Esophagus (tissue), 2 donors: Measurements from ENCODE around the gene MORC3. TPM values are rescaled to one million over a fixed set of nuclear protein-coding genes. Genes with fewer than 3 reads are reported as not detected.
"Not testable (repeated sequence)": the region's sequence is repeated elsewhere in the genome, so short reads cannot be mapped to it uniquely, and the experiment has no call there.

ENCODE experiments used
- H3K27ac ChIP-seq, 2 donors: one replicate each; pipeline ENCODE4 v1.5.1; 2013; ENCODE audit warnings: low read depth in 2 of 2, mild to moderate bottlenecking in 2 of 2, inconsistent platforms in 1 of 2, low read length in 1 of 2, moderate library complexity in 1 of 2
- H3K27me3 ChIP-seq, 2 donors: one replicate each; pipeline ENCODE4 v1.6.1; 2013; ENCODE audit warnings: low read length in 2 of 2, control low read depth in 1 of 2, mild to moderate bottlenecking in 1 of 2; ENCODE audit not compliant: insufficient read depth in 2 of 2, control insufficient read depth in 1 of 2
- H3K36me3 ChIP-seq, 2 donors: one replicate each; pipeline ENCODE4 v1.6.1; 2013; ENCODE audit warnings: low read length in 1 of 2; ENCODE audit not compliant: control insufficient read depth in 2 of 2, insufficient read depth in 2 of 2
- H3K4me1 ChIP-seq, 2 donors: one replicate each; pipeline ENCODE4 v1.6.1; 2013; ENCODE audit warnings: low read length in 1 of 2; ENCODE audit not compliant: control insufficient read depth in 2 of 2, insufficient read depth in 2 of 2
- H3K4me3 ChIP-seq, 2 donors: one replicate each; pipeline ENCODE4 v1.5.1; 2013; ENCODE audit warnings: low read length in 2 of 2, mild to moderate bottlenecking in 2 of 2, low read depth in 1 of 2, moderate library complexity in 1 of 2
- H3K9me3 ChIP-seq, 2 donors: one replicate each; pipeline ENCODE4 v1.6.1; 2013; ENCODE audit warnings: mild to moderate bottlenecking in 2 of 2, low read depth in 1 of 2, low read length in 1 of 2, moderate library complexity in 1 of 2; ENCODE audit not compliant: control insufficient read depth in 2 of 2, insufficient read depth in 1 of 2
- WGBS, 2 donors: extraction: QIAGEN DNeasy Blood & Tissue Kit; methylation state at CpG; one replicate each; pipeline ENCODE4 v1.1.7; 2013; 5-methylcytosine and 5-hydroxymethylcytosine counted together
- polyA plus RNA-seq, 2 donors: library from polyadenylated mRNA; stranded (reverse); fragments of 200-250 nt; gene quantifications; one replicate each; pipeline ENCODE4 v1.2.3, GENCODE V29; 2013
- donor health status: healthy with polysubstance abuse.
- donor health status: Bipolar disorder and iron deficiency.

MORC3 gene
- polyA plus RNA-seq, 2 donors: 13.1 to 18.6 TPM

DNA sequence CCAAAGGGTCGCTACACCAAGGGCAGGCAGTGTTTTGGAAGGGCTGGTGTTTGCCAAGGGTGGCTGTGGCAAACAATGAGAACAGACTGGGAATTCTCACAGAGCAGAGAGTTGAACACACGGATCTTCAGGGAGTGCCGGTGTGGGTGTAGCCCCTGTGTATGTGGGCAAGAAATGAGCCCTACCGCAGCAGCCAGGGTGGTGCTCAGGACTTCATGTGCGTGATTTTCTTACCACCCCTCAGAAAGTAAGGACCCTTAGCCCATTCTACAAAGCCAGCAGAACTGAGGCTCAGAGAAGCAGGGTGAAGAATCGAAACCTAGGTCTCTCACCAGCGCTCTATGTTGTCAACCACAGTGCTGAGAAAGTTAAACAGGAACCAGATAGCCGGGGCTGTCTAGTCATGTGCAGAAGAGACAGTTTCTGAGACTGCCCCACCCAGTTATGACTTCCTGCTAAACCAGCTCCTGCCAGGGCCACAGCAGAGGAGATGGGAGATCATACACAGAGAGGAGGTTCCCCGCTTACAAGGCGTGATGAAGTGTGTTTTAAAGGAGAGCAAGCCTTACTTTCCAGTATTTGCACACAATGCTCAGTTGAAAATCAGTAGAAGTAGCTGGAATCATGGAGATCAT lies 21.9 kb upstream of the MORC3 start:
- Histone ChIP-seq H3K4me1 (peaks cover 0 to 2% of the 10 kb centered on the region in 2 donors), H3K27ac (peak overlapping the region; percentile 96 to 97), H3K27me3 (no peaks in the 10 kb centered on the region), H3K4me3 (peak overlapping the region; percentile 42 to 45), H3K9me3 (no peaks in the 10 kb centered on the region), H3K36me3 (peaks cover 0 to 2% of the 10 kb centered on the region in 2 donors)
- 21 to 26% methylated on average over 10 of the region's 10 CpGs for WGBS, 2 donors

GRCh38 chr21:36306872-36307534 lies 13.0 kb upstream of the MORC3 start:
- Histone ChIP-seq H3K9me3 (no peaks in the 10 kb centered on the region), H3K4me3 (no peak overlapping the region), H3K27ac (no peak overlapping the region), H3K4me1 (no peaks in the 10 kb centered on the region), H3K36me3 (no peaks in the 10 kb centered on the region), H3K27me3 (no peaks in the 10 kb centered on the region)
- 91 to 94% methylated on average over 6 of the region's 6 CpGs for WGBS, 2 donors

- Histone ChIP-seq H3K27me3 (no peaks in the 10 kb centered on the region), H3K27ac (no peak overlapping the region), H3K36me3 (no peaks in the 10 kb centered on the region), H3K4me3 (no peak overlapping the region), H3K4me1 (no peaks in the 10 kb centered on the region), H3K9me3 (no peaks in the 10 kb centered on the region)
- 75 to 89% methylated on average over 7 of the region's 7 CpGs for WGBS, 2 donors
These were observed 10.0 kb upstream of the MORC3 start for GRCh38 chr21:36310016-36310415.

DNA sequence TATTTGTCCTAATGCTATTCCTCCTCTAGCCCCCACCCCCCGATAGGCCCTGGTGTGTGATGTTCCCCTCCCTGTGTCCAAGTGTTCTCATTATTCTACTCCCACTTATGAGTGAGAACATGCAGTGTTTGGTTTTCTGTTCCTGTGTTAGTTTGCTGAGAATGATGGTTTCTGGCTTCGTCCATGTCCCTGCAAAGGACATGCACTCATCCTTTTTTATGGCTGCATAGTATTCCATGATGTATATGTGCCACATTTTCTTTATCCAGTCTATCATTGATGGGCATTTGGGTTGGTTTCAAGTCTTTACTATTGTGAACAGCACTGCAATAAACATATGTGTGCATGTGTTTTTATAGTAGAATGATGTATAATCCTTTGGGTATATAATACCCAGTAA lies 6.6 kb upstream of the MORC3 start:
- not testable (repeated sequence) for H3K36me3 ChIP-seq, H3K27ac ChIP-seq, H3K4me1 ChIP-seq, H3K4me3 ChIP-seq, H3K27me3 ChIP-seq, H3K9me3 ChIP-seq
- WGBS, 2 donors: 95 to 100% methylated on average over 2 of the region's 2 CpGs

DNA sequence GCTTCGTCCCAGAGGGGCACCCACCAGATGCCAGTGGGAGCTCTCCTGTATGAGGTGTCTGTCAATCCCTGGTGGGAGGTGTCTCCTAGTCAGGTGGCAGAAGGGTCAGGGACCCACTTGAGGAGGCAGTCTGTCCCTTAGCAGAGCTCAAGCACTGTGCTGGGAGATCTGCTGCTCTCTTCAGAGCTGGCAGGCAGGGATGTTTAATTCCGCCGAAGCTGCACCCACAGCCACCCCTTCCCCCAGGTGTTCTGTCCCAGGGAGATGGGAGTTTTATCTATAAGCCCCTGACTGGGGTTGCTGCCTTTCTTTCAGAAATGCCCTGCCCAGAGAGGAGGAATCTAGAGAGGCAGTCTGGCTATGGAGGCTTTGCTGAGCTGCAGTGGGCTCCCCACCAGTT lies 4.0 kb upstream of the MORC3 start:
- H3K36me3 ChIP-seq, H3K9me3 ChIP-seq, H3K27ac ChIP-seq, H3K4me3 ChIP-seq, H3K27me3 ChIP-seq, H3K4me1 ChIP-seq: not testable (repeated sequence)
- 95 to 98% methylated on average over 3 of the region's 3 CpGs for WGBS, 2 donors

GRCh38 chr21:36316872-36317484 lies 3.0 kb upstream of the MORC3 start:
- Histone ChIP-seq H3K9me3 (no peaks in the 10 kb centered on the region), H3K4me3 (no peak overlapping the region), H3K36me3 (no peaks in the 10 kb centered on the region), H3K27me3 (no peaks in the 10 kb centered on the region), H3K4me1 (peaks cover 0 to 4% of the 10 kb centered on the region in 2 donors), H3K27ac (no peak overlapping the region)
- WGBS, 2 donors: 86 to 90% methylated on average over 14 of the region's 14 CpGs

- not testable (repeated sequence) for H3K4me1 ChIP-seq, H3K27me3 ChIP-seq, H3K9me3 ChIP-seq, H3K36me3 ChIP-seq
- 30 to 33% methylated on average over 17 of the region's 17 CpGs for WGBS, 2 donors
- Histone ChIP-seq H3K27ac (peak overlapping the region; percentile 95 to 99), H3K4me3 (peak overlapping the region in 1 of 2 donors; percentile 32)
These were observed 611 bp upstream of the MORC3 start for GRCh38 chr21:36319406-36319766.

DNA sequence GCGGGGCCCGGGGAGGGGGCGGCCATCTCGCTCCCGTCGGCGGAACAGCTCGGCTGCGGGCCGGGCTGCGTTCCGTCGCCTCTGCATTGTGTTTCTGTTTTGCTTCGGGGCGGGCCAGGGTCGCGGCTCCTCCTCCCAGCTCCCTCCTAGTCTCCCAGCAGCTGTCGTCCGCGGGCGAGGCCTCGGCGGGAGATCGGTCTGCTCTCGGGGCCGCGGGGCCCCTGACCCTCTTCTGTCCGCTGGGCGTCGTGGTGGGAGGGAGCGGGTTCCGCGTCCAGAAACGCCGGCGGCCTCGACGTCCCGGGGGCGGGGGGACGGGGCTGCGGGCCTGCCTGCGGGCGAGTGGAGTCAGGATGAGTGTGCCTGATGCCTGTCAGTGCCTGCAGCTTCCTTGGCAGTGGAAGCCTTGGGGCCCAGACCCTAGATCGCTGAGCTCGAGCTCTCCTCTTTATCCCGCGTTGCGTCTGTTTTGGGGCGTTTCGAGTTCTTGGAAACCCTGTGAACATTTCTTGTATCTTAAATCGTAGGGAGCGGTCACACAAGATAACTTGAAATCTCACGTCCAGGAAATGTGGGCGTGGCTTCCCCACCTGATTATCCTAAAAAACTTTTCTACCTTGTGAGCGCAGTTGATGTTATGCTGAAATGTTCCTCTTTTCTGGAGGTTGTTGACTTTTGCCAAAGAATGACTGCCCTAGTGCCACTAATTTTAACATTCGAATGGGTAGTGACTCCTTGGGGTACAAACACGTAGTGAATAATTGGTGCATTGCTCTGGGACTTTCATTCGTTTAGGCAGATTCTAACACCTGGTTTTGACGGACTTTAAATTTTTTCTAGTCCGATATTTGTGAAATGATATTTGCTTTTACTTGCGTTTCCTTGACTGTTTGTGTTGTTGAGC lies 676 bp downstream of the MORC3 start:
- peaks cover 0 to 4% of the 10 kb centered on the region in 2 donors for H3K4me1 ChIP-seq
- H3K4me3 ChIP-seq: peak overlapping the region; percentile 64 to 86
- no peaks in the 10 kb centered on the region for H3K9me3 ChIP-seq
- peak overlapping the region; percentile 95 to 99 for H3K27ac ChIP-seq
- 1% methylated on average over 61 to 62 of the region's 62 CpGs for WGBS, 2 donors
- H3K36me3 ChIP-seq: no peaks in the 10 kb centered on the region
- H3K27me3 ChIP-seq: no peaks in the 10 kb centered on the region

GRCh38 chr21:36321325-36322082 lies 1.5 kb downstream of the MORC3 start:
- 9% methylated on average over 8 of the region's 8 CpGs for WGBS, 2 donors
- H3K27me3 ChIP-seq: no peaks in the 10 kb centered on the region
- H3K4me1 ChIP-seq: peaks cover 0 to 4% of the 10 kb centered on the region in 2 donors
- peak overlapping the region; percentile 33 to 64 for H3K4me3 ChIP-seq
- H3K36me3 ChIP-seq: no peaks in the 10 kb centered on the region
- H3K27ac ChIP-seq: peak overlapping the region; percentile 92 to 99
- no peaks in the 10 kb centered on the region for H3K9me3 ChIP-seq
